HUES48 (cell line): ENCODE data around the gene SPEF2.

Experiments used
- H3K27ac ChIP-seq: one replicate; pipeline ENCODE4 v1.7.0; 2013; ENCODE audit warnings: low read depth, low read length, inconsistent platforms
- H3K27me3 ChIP-seq: 2 replicates; pipeline ENCODE4 v1.6.1; 2013; ENCODE audit warnings: mild to moderate bottlenecking, low read length; ENCODE audit not compliant: control insufficient read depth, insufficient read depth
- H3K36me3 ChIP-seq: 2 replicates; pipeline ENCODE4 v1.6.1; 2013; ENCODE audit warnings: low read length; ENCODE audit not compliant: control insufficient read depth, insufficient read depth
- H3K4me1 ChIP-seq: 2 replicates; pipeline ENCODE4 v1.6.1; 2013; ENCODE audit warnings: mild to moderate bottlenecking, low read length; ENCODE audit not compliant: control insufficient read depth, insufficient read depth
- H3K4me3 ChIP-seq: 2 replicates; pipeline ENCODE4 v1.5.1; 2013; ENCODE audit warnings: mild to moderate bottlenecking, low read depth, low read length
- H3K9ac ChIP-seq: 2 replicates; pipeline ENCODE4 v1.6.1; 2013; ENCODE audit warnings: mild to moderate bottlenecking, low read depth, low read length, moderate library complexity
- H3K9me3 ChIP-seq: 2 replicates; pipeline ENCODE4 v1.6.1; 2013; ENCODE audit warnings: low read length; ENCODE audit not compliant: control insufficient read depth, insufficient read depth

Gene SPEF2

DNA sequence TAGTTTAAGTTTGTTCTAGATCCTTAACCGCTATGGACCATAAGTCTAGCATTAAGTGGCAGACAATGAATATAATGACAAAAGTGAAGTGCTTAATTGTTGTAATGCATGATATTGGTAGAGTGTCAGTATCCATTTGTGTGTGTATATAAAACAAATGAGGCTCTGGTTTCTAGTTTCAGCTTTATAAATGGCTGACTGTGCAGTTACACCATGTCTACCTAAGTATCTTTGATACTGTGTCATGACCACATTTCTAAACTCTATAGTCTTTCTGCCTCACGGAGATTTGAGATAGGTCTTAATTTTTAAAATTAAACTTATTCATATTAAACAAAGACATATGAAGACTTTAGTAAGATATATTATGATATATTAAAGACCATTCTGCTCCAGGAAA, 92.0 kb downstream of the SPEF2 start:
- Histone ChIP-seq H3K27me3 (no peaks in the 10 kb centered on the region), H3K4me3 (no peak overlapping the region), H3K9ac (no peak overlapping the region), H3K36me3 (no peaks in the 10 kb centered on the region), H3K27ac (no peak overlapping the region), H3K4me1 (no peaks in the 10 kb centered on the region), H3K9me3 (no peaks in the 10 kb centered on the region)

DNA sequence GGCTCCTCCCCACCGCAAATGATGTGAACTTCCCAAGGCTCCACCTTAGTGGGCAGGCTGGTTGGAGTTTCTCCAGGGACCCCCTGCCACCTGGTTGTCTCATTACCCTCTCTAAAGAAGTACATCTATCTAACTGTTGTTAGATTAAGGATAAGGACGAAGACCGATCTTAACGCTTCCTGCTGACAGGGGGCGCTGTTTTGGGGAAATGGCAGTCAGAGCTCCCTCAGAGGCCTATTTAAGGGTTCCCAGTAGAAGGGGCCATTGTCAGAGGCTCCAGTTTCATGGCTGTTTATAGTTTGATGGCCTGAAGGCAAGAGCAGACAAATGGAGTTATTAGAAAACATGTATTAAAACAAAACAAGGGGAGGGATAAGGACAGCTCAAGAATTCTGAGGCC, 100.1 kb downstream of the SPEF2 start:
- no peaks in the 10 kb centered on the region for H3K9me3 ChIP-seq
- H3K4me3 ChIP-seq: no peak overlapping the region
- no peaks in the 10 kb centered on the region for H3K4me1 ChIP-seq
- no peaks in the 10 kb centered on the region for H3K27me3 ChIP-seq
- no peak overlapping the region for H3K9ac ChIP-seq
- H3K36me3 ChIP-seq: no peaks in the 10 kb centered on the region
- no peak overlapping the region for H3K27ac ChIP-seq

DNA sequence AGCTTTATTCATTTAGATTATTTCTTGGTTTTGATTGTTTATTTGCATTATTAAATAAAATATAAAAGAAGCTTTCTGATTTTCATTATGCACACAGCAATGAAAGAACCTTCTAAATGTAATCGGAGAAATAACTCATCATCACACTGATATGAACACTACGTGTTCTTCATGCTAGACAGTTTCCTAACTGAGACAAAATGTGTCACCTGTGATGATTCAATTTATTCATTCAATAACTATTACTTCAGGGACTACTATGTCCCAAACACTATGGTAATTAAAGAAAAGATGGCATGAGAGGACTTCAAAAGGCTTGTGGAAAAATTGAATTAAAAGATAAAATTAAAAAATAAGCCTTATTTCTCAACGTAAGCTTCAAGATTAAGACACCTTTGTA, 118.1 kb downstream of the SPEF2 start:
- Histone ChIP-seq H3K27me3 (peaks cover 5% of the 10 kb centered on the region; the same call in 1 of the 2 replicates), H3K27ac (no peak overlapping the region), H3K9ac (no peak overlapping the region), H3K4me1 (no peaks in the 10 kb centered on the region), H3K9me3 (no peaks in the 10 kb centered on the region), H3K36me3 (no peaks in the 10 kb centered on the region), H3K4me3 (no peak overlapping the region)

DNA sequence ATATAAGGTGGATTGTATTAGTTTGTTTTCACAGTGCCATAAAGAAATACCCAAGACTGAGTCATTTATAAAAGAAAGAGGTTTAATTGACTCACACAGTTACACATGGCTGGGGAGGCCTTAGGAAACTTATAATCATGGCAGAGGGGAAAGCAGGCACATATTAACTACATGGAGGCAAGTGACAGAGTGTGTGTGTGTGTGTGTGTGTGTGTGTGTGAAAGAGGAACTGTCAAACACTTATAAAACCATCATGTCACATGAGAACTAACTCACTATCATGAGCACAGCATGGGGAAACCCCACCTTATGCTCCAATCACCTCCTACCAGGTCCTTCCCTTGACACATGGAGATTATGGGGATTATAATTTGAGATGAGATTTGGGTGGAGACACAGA, 118.6 kb downstream of the SPEF2 start:
- H3K4me1 ChIP-seq: no peaks in the 10 kb centered on the region
- H3K9me3 ChIP-seq: no peaks in the 10 kb centered on the region
- H3K27ac ChIP-seq: no peak overlapping the region
- peaks cover 9% of the 10 kb centered on the region; the same call in 1 of the 2 replicates for H3K27me3 ChIP-seq
- H3K36me3 ChIP-seq: no peaks in the 10 kb centered on the region
- no peak overlapping the region for H3K4me3 ChIP-seq
- H3K9ac ChIP-seq: no peak overlapping the region

DNA sequence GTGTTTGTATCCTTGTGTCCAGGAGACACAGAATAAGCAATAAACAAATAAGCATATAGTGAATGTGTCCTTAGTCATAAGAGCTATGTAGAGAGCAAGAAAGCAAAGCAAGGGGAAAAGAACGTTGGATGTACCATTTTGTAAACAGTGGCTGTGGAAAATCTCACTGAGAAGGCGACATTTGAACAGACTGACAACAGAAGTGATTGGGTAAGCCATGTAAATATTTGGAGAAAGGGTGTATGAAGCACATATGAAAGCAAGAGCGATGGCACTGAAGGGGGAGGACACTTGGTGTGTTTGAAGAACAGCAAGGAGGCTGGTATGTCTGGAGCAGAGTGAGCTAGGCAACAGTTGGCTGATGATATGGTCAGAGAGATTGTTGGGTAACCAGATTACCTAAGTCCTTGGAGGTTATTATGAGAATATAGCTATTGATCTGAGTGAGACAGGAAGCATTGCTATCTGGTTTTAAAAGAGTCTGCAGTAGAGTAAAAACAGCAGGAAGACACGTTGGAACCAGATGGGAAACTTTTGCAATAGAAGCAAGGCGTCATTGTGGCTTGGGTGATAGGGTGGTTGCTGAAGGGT, 123.6 kb downstream of the SPEF2 start:
- no peaks in the 10 kb centered on the region for H3K4me1 ChIP-seq
- no peak overlapping the region for H3K4me3 ChIP-seq
- H3K9ac ChIP-seq: no peak overlapping the region
- no peaks in the 10 kb centered on the region for H3K36me3 ChIP-seq
- no peaks in the 10 kb centered on the region for H3K9me3 ChIP-seq
- H3K27me3 ChIP-seq: peaks cover 30% of the 10 kb centered on the region
- H3K27ac ChIP-seq: no peak overlapping the region

DNA sequence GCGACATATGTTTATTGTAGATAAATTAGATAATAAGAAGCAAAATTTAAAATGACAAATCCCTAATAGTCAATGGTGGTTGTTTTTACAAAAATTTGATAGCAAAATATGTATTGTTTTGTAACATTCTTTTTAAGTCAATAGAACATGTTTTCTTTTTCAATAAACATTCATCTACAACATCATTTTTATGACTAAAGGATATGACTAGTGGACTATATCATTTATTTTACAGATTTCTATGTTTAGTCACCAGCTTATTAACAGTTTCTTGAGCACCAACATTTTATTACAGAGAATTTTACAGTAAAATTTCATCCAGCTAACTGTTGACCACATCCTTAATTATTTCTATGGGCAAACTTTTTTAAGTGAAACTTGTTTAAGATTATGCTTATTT, 124.3 kb downstream of the SPEF2 start:
- no peak overlapping the region for H3K27ac ChIP-seq
- no peaks in the 10 kb centered on the region for H3K9me3 ChIP-seq
- H3K9ac ChIP-seq: no peak overlapping the region

DNA sequence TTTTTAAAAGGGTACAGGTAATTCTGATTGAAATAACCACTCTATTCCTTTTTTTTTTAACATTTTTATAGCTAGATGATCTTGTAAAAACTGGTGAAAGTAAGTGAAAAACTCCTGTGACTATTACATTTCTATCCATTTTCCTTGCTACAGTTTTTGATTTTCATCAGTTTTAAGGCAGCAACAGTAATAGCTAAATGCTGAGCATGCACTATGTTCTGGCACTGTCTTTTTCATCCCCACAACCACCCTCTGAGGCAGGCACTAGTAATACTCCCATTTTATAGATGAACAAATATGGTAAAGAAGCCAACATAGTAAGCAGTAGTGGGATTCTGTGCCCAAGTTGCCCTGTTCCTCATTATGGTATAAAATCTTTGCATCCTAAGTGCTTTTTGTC, 126.0 kb downstream of the SPEF2 start:
- Histone ChIP-seq H3K9me3 (no peaks in the 10 kb centered on the region), H3K27me3 (peaks cover 50% of the 10 kb centered on the region)

More for the DNA sequence above, 124.3 kb downstream of the SPEF2 start:
- H3K4me1 ChIP-seq: no peaks in the 10 kb centered on the region
- H3K36me3 ChIP-seq: no peaks in the 10 kb centered on the region
- no peak overlapping the region for H3K4me3 ChIP-seq
- peaks cover 38% of the 10 kb centered on the region for H3K27me3 ChIP-seq

DNA sequence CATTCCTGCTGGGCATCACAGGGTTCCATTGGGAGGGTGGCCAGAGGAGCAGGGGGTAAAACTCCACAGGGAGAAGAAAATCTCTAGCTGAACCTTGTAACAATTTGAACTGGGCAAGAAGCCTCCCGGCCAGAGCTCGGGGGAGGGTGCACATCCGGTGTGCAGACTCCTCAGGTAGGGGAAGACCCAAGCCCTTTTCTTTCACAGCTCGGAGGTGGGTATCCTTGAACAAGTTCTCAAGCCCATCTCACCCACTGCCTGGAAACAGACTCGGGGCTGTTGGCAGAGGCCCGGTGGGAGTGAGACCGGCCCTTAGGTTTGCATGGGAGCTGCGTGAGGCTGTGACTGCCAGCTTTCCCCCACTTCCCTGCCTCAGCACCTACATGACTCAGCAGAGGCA, 127.5 kb downstream of the SPEF2 start:
- H3K4me1 ChIP-seq: no peaks in the 10 kb centered on the region
- no peaks in the 10 kb centered on the region for H3K36me3 ChIP-seq
- no peak overlapping the region for H3K9ac ChIP-seq
- no peak overlapping the region for H3K4me3 ChIP-seq
- H3K27ac ChIP-seq: no peak overlapping the region
- no peaks in the 10 kb centered on the region for H3K9me3 ChIP-seq
- peaks cover 65% of the 10 kb centered on the region for H3K27me3 ChIP-seq

More for the DNA sequence above, 126.0 kb downstream of the SPEF2 start:
- no peak overlapping the region for H3K4me3 ChIP-seq
- H3K27ac ChIP-seq: no peak overlapping the region
- no peaks in the 10 kb centered on the region for H3K36me3 ChIP-seq
- no peaks in the 10 kb centered on the region for H3K4me1 ChIP-seq
- H3K9ac ChIP-seq: no peak overlapping the region

DNA sequence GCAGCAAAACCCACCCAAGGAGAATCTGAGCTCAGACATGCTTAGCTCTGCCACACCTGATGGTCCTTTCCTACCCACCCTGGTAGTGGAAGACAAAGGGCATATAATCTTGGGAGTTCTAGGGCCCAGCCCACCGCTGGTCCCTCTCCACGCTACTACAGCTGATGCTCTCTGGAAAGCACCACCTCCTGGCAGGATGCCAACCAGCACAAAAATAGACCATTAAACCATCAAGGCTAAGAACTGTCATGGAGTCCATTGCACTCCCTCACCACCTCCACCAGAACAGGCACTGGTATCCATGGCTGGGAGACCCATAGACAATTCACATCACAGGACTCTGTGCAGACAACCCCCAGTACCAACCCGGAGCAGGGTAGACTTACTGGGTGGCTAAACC, 128.0 kb downstream of the SPEF2 start:
- Histone ChIP-seq H3K4me3 (no peak overlapping the region), H3K27me3 (peaks cover 70% of the 10 kb centered on the region)

DNA sequence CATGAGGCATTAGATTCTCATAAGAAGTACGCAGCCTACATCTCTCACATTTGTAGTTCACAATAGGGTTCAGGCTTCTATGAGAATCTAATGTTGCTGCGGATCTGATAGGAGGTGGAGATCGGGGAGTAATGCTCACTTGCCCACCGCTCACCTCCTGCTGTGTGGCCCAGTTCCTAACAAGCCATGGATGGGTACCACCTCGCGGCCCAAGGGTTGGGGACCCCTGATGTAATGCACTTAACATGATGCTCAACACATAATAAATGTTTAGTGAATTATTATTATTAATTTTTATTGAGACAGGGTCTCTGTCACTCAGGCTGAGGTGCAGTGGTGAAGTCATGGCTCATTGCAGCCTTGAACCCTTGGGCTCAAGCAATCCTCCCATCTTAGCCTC, 134.3 kb downstream of the SPEF2 start:
- Histone ChIP-seq H3K4me1 (peaks cover 7% of the 10 kb centered on the region), H3K9me3 (no peaks in the 10 kb centered on the region), H3K9ac (no peak overlapping the region), H3K27ac (no peak overlapping the region), H3K36me3 (no peaks in the 10 kb centered on the region), H3K4me3 (no peak overlapping the region), H3K27me3 (peaks cover 93% of the 10 kb centered on the region)

More for the DNA sequence above, 128.0 kb downstream of the SPEF2 start:
- Histone ChIP-seq H3K4me1 (no peaks in the 10 kb centered on the region), H3K27ac (no peak overlapping the region), H3K9ac (no peak overlapping the region), H3K36me3 (no peaks in the 10 kb centered on the region), H3K9me3 (no peaks in the 10 kb centered on the region)

DNA sequence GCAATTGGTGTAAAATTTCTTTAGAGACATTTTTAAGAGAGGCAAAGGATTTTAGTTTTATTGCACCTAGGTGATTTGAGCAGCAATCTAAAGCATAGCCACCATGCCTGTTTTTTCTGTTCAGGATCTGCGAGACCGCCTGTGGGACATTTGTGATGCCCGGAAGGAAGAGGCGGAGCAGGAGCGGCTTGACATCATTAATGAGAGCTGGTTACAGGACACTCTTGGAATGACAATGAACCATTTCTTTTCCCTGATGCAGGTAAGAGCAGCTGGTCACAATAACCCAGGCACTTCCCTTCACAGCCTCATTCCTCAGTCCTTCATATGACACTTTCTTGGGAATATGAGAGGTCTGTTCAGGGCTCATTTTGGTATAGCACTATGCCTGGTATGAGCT, 135.8 kb downstream of the SPEF2 start:
- Histone ChIP-seq H3K9ac (no peak overlapping the region), H3K27me3 (peaks cover 98% of the 10 kb centered on the region), H3K36me3 (no peaks in the 10 kb centered on the region), H3K4me1 (peaks cover 7% of the 10 kb centered on the region), H3K9me3 (no peaks in the 10 kb centered on the region), H3K27ac (peak overlapping the region; percentile 22), H3K4me3 (no peak overlapping the region)
